Measurements from ENCODE around the gene CRYZL1.

DNA sequence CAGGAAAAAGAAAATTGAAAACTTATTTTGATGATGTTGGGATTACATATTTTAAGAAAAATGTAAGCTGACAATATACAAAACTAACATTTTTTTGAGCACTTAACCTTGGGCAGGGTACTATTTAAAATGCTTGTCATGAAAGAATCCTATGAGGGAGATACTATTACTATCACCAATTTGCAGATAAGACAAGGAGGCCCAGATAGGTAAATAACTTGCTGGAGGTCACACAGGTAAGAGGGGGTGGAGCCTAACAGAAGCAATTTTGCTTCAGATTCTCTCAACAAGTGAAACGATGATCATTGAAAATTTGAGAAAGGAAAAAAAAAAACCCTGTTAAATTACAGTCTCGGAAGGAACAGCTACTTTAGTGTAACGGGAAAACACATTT, 100.8 kb downstream of the CRYZL1 start:
- TF ChIP-seq, protein P1, sequence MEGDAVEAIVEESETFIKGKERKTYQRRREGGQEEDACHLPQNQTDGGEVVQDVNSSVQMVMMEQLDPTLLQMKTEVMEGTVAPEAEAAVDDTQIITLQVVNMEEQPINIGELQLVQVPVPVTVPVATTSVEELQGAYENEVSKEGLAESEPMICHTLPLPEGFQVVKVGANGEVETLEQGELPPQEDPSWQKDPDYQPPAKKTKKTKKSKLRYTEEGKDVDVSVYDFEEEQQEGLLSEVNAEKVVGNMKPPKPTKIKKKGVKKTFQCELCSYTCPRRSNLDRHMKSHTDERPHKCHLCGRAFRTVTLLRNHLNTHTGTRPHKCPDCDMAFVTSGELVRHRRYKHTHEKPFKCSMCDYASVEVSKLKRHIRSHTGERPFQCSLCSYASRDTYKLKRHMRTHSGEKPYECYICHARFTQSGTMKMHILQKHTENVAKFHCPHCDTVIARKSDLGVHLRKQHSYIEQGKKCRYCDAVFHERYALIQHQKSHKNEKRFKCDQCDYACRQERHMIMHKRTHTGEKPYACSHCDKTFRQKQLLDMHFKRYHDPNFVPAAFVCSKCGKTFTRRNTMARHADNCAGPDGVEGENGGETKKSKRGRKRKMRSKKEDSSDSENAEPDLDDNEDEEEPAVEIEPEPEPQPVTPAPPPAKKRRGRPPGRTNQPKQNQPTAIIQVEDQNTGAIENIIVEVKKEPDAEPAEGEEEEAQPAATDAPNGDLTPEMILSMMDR (IDR thresholded peaks at IDR 0.05; ENCODE audit: low read length): no peak
- TF ChIP-seq EZH2 (IDR thresholded peaks at IDR 0.05; ENCODE audit: borderline replicate concordance, low read length): no peak

All from OCI-LY1 (cell line).